ENCODE measurements around the gene SMIM21. TPM values are rescaled to one million over a fixed set of nuclear protein-coding genes. Genes with fewer than 3 reads are reported as not detected.

The SMIM21 gene
- total RNA-seq, 1 donor from 2014 or later = not detected

DNA sequence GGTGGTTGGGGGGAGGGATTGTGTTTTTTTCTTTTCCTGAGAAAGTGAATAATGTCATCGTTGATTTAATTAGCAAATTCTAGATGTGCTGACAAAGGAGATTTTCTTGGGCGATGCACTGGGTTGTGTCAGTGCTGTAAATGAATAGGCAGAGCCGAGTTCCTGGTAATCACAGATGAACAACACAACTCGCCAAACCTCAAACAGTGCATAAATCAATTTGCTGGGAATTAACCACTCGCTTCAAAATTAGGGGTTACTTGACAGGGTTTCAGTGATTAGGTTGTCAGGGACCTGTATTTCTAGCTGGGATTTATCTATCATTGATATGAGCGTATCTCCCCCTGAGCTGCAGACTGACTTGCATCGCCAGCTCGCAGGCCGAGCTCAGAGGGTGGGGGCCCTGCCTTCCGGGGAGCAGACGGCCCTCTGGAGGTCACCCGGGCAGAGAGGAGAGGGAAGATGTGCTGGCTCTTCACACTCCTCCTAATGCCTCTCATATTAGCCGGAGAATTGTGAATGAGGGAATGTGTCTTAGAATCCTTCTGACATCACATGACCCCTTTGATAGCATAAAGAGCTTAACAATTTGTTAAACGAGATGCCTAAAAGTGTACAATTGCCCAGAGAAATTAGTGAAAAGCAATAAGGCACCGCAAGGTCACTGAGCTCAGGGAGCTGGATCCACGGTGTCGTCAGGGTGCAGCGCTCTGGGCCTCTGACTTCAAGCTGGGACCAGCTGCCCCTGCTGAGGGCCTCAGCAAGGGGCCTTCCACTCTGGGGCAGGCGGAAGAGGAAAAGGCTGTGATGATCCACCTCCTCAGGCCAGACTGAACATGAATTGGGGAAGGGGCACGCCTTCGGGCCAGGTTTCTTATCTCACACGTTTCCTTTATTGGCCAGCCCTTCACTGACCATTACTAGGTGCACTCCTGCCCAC lies 48.9 kb downstream of the SMIM21 start:
- no peak for DNase-seq (ENCODE audit: low spot score in 2 of 2)
- FAIRE-seq = no peak

- FAIRE-seq = no peak
- DNase-seq (ENCODE audit: low spot score in 2 of 2) = no peak
These were observed 49.6 kb downstream of the SMIM21 start for GRCh38 chr18:75377926-75378325.

- DNase-seq (ENCODE audit: low spot score in 2 of 2) = no peak
- no peak for FAIRE-seq
These were observed 50.2 kb downstream of the SMIM21 start for GRCh38 chr18:75377258-75377657.

- FAIRE-seq = no peak
- no peak for DNase-seq (ENCODE audit: low spot score in 2 of 2)
These were observed 51.5 kb downstream of the SMIM21 start for GRCh38 chr18:75376004-75376403.

- DNase-seq (ENCODE audit: low spot score in 2 of 2) (no peak), FAIRE-seq (no peak)
These were observed 52.2 kb downstream of the SMIM21 start for GRCh38 chr18:75375341-75375740.

- no peak for FAIRE-seq
- no peak for DNase-seq (ENCODE audit: low spot score in 2 of 2)
These were observed 53.0 kb downstream of the SMIM21 start for GRCh38 chr18:75374466-75374865.

GRCh38 chr18:75369026-75369721 lies 58.3 kb downstream of the SMIM21 start:
- no peak for DNase-seq (ENCODE audit: low spot score in 2 of 2)

GRCh38 chr18:75365837-75366236 lies 61.7 kb downstream of the SMIM21 start:
- FAIRE-seq (no peak), DNase-seq (ENCODE audit: low spot score in 2 of 2) (no peak)

More at GRCh38 chr18:75369026-75369721, 58.3 kb downstream of the SMIM21 start:
- FAIRE-seq = no peak

DNA sequence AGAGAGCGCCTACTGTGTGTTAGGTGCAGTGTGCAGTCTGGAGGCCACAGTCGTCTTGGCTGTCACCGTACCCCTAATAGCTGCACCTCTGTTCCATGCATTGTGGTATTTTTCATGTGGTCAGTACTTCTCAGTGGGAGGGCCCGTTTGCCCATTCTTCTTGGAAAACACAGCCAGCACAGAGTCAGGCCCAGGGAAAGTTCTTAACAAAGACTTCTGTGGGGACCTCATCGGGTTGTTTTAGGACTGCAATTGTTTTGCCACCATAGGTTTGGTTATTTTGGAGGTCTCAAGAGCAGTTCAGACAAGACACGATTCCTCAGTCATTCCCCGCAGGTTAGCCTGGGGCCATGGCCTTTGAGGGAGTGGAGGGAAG lies 62.3 kb downstream of the SMIM21 start:
- FAIRE-seq = no peak

DNA sequence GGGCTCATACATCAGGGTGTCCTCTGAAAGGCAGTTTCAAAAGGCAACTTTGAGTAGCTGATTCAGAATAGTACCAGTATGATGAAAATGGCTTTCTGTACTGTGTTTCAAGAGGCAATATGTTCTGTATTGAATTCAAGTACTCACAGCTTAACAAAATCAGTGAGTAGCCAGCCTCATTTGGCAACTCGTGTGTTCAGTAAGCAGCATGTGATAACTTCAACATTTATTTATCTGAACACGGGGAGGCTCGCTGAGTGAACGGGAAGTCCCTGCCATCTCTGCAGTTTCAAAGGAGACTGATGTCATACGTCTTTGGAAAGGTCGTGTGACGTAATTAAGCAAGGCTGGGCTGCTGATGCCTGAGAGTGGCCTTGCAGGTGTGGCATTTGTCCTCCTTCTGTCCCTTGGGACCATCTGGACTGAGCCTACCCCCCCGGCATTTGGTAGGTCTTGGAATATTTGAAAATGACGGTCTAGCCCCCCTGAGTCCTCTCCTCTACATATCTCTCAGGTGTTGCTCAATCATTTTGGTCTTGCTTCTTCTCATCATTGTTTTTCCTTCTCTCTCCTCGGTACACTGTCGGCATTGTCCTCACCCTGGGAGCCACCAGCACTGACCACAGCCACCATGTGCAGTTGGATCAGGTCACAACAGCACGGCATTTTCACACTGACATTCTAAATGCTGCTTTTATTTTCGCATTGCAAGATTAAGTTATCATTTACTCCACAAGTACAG lies 62.8 kb downstream of the SMIM21 start:
- DNase-seq (ENCODE audit: low spot score in 2 of 2) (no peak), FAIRE-seq (no peak)

More for the DNA sequence above, 62.3 kb downstream of the SMIM21 start:
- DNase-seq (ENCODE audit: low spot score in 2 of 2) = no peak

GRCh38 chr18:75363446-75364225 lies 63.9 kb downstream of the SMIM21 start:
- FAIRE-seq = no peak
- DNase-seq (ENCODE audit: low spot score in 2 of 2) = no peak

- no peak for DNase-seq (ENCODE audit: low spot score in 2 of 2)
- no peak for FAIRE-seq
These were observed 65.1 kb downstream of the SMIM21 start for GRCh38 chr18:75362435-75362834.

- DNase-seq (ENCODE audit: low spot score in 2 of 2) (no peak), FAIRE-seq (no peak)
These were observed 66.6 kb downstream of the SMIM21 start for GRCh38 chr18:75360941-75361340.

- DNase-seq (ENCODE audit: low spot score in 2 of 2) (no peak), FAIRE-seq (no peak)
These were observed 67.3 kb downstream of the SMIM21 start for GRCh38 chr18:75360215-75360614.

Other genes starting within 250 kb of the SMIM21 start
- 16.7 TPM for gene PTGR3, start 218.6 kb downstream of the SMIM21 start, total RNA-seq
- gene TSHZ1, start 216.9 kb downstream of the SMIM21 start, total RNA-seq = 7.3 TPM